NCI-H2227 treated with DMSO at 0.1 percent for 48 hours (cell line): ENCODE measurements around the gene SPACA4.
"Not testable (repeated sequence)": the region's sequence is repeated elsewhere in the genome, so short reads cannot be mapped to it uniquely, and the experiment has no call there.

Experiments used
- DNase-seq: peaks from one replicate; lab custom pipeline; 2025; lab: John Stamatoyannopoulos, UW

The SPACA4 gene

GRCh38 chr19:48606463-48607358 is at the start of gene SPACA4:
Gene SPACA4, plus strand, starts transcription at chr19:48606742. Its CDS starts 237 bp downstream, at chr19:48606979.
- no peak for DNase-seq

- no peak for DNase-seq
Observed at GRCh38 chr19:48556825-48557224, 49.7 kb upstream of the SPACA4 start.

GRCh38 chr19:48558018-48558684 is 48.4 kb upstream of the SPACA4 start:
- no peak for DNase-seq

- no peak for DNase-seq
Observed at GRCh38 chr19:48560095-48560530, 46.4 kb upstream of the SPACA4 start.

- DNase-seq: no peak
Observed at GRCh38 chr19:48561412-48561811, 45.1 kb upstream of the SPACA4 start.

GRCh38 chr19:48565090-48565489 is 41.5 kb upstream of the SPACA4 start:
- DNase-seq: no peak

GRCh38 chr19:48568345-48568886 is 38.1 kb upstream of the SPACA4 start:
- no peak for DNase-seq

GRCh38 chr19:48569814-48570213 is 36.7 kb upstream of the SPACA4 start:
- no peak for DNase-seq

GRCh38 chr19:48571378-48572162 is 35.0 kb upstream of the SPACA4 start:
- no peak for DNase-seq

- DNase-seq: no peak
Observed at GRCh38 chr19:48573163-48573505, 33.4 kb upstream of the SPACA4 start.

GRCh38 chr19:48575931-48576622 is 30.5 kb upstream of the SPACA4 start:
- no peak for DNase-seq

- DNase-seq: not testable (repeated sequence)
Observed at GRCh38 chr19:48577908-48578307, 28.6 kb upstream of the SPACA4 start.

GRCh38 chr19:48578891-48579290 is 27.7 kb upstream of the SPACA4 start:
- DNase-seq: no peak

GRCh38 chr19:48582168-48582567 is 24.4 kb upstream of the SPACA4 start:
- DNase-seq: no peak

GRCh38 chr19:48587387-48587786 is 19.2 kb upstream of the SPACA4 start:
- DNase-seq: no peak

GRCh38 chr19:48588670-48589401 is 17.7 kb upstream of the SPACA4 start:
- peak; percentile 35 for DNase-seq

GRCh38 chr19:48591021-48591420 is 15.5 kb upstream of the SPACA4 start:
- DNase-seq: no peak

- DNase-seq: no peak
Observed at GRCh38 chr19:48595171-48595570, 11.4 kb upstream of the SPACA4 start.

- no peak for DNase-seq
Observed at GRCh38 chr19:48595833-48596232, 10.7 kb upstream of the SPACA4 start.

GRCh38 chr19:48596237-48596636 is 10.3 kb upstream of the SPACA4 start:
- DNase-seq: no peak
